ENCODE results near the gene REG3A.

The REG3A gene

DNA sequence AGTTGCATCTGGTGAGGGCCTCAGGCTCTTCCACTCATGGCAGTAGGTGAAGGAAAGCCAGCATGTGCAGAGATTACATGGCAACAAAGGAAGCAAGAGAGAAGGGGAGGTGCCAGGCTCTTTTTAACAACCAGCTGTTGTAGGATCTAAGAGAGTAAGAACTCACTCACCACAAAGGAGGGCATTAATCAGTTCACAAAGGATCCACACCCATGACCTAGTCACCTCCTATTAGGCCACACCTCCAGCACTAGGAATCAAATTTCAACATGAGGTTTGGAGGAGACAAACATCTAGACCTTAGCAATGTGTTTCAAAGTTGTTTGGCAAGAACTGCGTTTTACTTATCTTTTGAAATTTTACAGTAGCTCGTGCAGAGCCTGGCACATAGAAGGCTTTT is 20.5 kb upstream of the REG3A start:
- H3K27me3 ChIP-seq (ENCODE audit: insufficient read depth, low read depth, severe bottlenecking) = peaks cover 47% of the 10 kb centered on the region
- no peak for DNase-seq
- H3K27ac ChIP-seq = no peak overlapping the region
- peaks cover 8% of the 10 kb centered on the region for H3K9me3 ChIP-seq (ENCODE audit: severe bottlenecking)
- no peaks in the 10 kb centered on the region for H3K36me3 ChIP-seq
- H3K4me3 ChIP-seq (ENCODE audit: low read depth, low read length) = no peak overlapping the region
- TF ChIP-seq, protein P1, sequence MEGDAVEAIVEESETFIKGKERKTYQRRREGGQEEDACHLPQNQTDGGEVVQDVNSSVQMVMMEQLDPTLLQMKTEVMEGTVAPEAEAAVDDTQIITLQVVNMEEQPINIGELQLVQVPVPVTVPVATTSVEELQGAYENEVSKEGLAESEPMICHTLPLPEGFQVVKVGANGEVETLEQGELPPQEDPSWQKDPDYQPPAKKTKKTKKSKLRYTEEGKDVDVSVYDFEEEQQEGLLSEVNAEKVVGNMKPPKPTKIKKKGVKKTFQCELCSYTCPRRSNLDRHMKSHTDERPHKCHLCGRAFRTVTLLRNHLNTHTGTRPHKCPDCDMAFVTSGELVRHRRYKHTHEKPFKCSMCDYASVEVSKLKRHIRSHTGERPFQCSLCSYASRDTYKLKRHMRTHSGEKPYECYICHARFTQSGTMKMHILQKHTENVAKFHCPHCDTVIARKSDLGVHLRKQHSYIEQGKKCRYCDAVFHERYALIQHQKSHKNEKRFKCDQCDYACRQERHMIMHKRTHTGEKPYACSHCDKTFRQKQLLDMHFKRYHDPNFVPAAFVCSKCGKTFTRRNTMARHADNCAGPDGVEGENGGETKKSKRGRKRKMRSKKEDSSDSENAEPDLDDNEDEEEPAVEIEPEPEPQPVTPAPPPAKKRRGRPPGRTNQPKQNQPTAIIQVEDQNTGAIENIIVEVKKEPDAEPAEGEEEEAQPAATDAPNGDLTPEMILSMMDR (IDR thresholded peaks at IDR 0.05; ENCODE audit: low read depth, low read length) = no peak

DNA sequence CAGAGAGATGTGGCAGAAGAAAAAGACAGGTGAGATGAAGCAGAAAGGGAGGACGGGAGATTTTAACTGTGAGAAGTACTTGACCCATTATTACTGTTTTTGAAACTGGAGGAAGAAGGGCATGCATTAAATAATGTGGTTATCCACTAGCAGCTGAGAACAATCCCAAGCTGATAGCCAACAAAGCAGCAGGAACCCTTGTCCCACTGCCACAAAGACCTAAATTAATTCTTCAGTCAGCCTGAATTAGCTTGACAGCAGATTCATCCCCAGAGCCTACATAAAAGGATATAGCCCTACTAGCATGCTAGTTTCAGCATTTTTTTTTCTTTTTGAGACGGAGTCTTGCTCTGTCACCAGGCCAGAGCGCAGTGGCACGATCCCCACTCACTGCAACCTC is 19.5 kb upstream of the REG3A start:
- Histone ChIP-seq H3K9me3 (ENCODE audit: severe bottlenecking) (peaks cover 8% of the 10 kb centered on the region), H3K27ac (no peak overlapping the region), H3K36me3 (no peaks in the 10 kb centered on the region), H3K4me3 (ENCODE audit: low read depth, low read length) (no peak overlapping the region), H3K27me3 (ENCODE audit: insufficient read depth, low read depth, severe bottlenecking) (peaks cover 39% of the 10 kb centered on the region)
- DNase-seq = no peak
- TF ChIP-seq, protein P1 (IDR thresholded peaks at IDR 0.05; ENCODE audit: low read depth, low read length) = no peak

DNA sequence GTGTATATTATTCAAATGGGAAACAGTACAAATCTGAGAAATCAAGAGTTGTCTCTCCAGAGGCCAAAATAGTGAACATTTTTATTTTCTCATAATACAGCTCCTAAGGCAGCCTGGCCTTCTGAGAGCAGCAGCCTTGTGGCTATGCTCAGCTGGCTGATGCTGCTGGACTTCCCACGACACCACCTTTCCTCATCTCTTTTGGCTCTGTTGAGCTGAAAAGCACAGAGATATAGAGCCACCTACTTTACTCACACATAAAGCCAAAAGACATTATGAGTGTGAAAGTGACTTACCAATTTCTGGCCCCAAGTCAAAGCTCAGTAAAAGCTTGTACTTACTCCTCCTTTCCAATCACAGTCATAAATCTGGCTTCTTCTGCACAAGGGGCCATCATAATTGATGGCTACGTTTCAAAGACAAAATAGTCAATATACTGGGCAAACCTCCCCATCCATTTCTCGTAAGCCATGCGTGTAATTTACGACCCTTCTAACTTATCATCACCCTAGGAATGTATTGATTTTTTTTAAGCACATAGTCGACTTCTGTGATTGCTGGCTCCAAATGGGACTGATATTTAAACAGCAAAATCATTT is 18.6 kb upstream of the REG3A start:
- H3K27me3 ChIP-seq (ENCODE audit: insufficient read depth, low read depth, severe bottlenecking) = peaks cover 39% of the 10 kb centered on the region
- no peak overlapping the region for H3K4me3 ChIP-seq (ENCODE audit: low read depth, low read length)
- TF ChIP-seq, protein P1 (IDR thresholded peaks at IDR 0.05; ENCODE audit: low read depth, low read length) = no peak
- H3K36me3 ChIP-seq = no peaks in the 10 kb centered on the region
- DNase-seq = no peak
- H3K27ac ChIP-seq = no peak overlapping the region
- peaks cover 8% of the 10 kb centered on the region for H3K9me3 ChIP-seq (ENCODE audit: severe bottlenecking)

DNA sequence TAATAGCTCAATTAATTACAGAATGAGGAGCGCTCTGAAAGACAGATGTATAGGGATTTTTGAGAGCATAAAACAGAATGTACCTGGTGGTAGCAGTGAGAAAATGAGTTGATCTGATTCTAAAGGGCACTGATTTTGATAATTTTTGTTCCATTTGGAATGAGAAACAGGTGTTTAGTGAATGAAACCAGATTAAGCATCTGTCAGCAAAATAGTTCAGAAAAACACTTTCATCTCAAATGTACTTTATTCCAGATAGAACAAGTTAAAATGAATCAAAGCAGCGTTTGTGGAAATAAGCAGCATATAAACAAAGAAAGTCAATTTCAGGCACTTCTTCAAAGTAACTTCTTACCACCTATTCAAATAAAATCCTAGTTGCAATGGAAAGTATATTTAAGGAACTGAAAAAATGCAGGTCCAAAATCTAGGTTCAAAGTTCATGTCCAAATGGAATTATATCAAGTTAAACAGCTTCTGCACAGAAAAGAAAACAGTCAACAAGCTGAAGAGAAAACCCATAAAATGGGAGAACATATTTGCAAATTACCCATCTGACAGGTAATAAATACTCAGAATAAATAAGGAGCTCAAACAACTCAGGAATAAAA is 11.9 kb upstream of the REG3A start:
- Histone ChIP-seq H3K27me3 (ENCODE audit: insufficient read depth, low read depth, severe bottlenecking) (peaks cover 29% of the 10 kb centered on the region), H3K9me3 (ENCODE audit: severe bottlenecking) (no peaks in the 10 kb centered on the region), H3K4me3 (ENCODE audit: low read depth, low read length) (no peak overlapping the region), H3K27ac (no peak overlapping the region), H3K36me3 (no peaks in the 10 kb centered on the region)
- DNase-seq = no peak
- TF ChIP-seq, protein P1 (IDR thresholded peaks at IDR 0.05; ENCODE audit: low read depth, low read length) = no peak

DNA sequence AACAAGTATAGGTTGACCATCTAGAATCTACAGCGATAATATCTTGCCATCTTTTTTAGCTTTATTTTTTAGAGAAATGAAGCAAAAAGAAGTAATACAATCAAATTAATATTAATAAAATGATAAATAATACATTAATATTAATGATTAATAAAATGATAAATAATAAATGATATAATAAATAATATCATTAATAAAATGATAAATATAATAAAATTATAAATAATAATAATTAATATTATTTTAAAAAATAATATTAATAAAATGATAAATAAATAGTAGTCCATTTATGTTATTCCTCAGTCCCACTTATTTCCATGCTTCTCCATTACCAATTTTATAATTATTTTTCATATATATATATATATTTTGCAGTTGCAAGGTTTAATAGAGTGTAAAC is 3.2 kb upstream of the REG3A start:
- TF ChIP-seq, protein P1 (IDR thresholded peaks at IDR 0.05; ENCODE audit: low read depth, low read length) = no peak
- no peaks in the 10 kb centered on the region for H3K9me3 ChIP-seq (ENCODE audit: severe bottlenecking)
- no peak overlapping the region for H3K4me3 ChIP-seq (ENCODE audit: low read depth, low read length)
- no peak for DNase-seq
- no peaks in the 10 kb centered on the region for H3K36me3 ChIP-seq
- peaks cover 32% of the 10 kb centered on the region for H3K27me3 ChIP-seq (ENCODE audit: insufficient read depth, low read depth, severe bottlenecking)
- H3K27ac ChIP-seq = no peak overlapping the region

DNA sequence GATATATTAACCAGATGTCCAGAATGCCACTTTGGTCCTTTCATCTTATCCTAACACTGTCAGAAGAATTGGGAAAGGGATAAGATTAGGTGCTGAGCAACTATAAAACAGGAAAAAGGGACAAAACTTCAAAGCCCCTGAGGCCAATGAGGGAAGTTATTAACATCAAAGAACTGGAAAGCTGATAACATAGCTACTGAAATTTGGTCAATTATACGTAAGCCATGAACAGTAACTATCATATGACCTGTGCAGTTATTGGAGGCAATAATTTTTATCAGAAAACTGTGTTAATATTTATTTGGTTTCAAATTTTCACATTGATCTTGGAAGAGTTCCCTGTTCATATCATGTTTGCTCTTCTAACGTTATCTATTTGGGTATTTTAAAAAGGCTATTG is 2.6 kb upstream of the REG3A start:
- TF ChIP-seq, protein P1 (IDR thresholded peaks at IDR 0.05; ENCODE audit: low read depth, low read length) = no peak
- no peak overlapping the region for H3K27ac ChIP-seq
- no peak for DNase-seq
- no peak overlapping the region for H3K4me3 ChIP-seq (ENCODE audit: low read depth, low read length)
- no peaks in the 10 kb centered on the region for H3K36me3 ChIP-seq
- no peaks in the 10 kb centered on the region for H3K9me3 ChIP-seq (ENCODE audit: severe bottlenecking)
- H3K27me3 ChIP-seq (ENCODE audit: insufficient read depth, low read depth, severe bottlenecking) = peaks cover 39% of the 10 kb centered on the region

All from WERI-Rb-1 (cell line).